GM21423 (cell line): Measurements from ENCODE around the gene DDX31.

Experiments
- ATAC-seq: cut with Tn5 transposase; IDR thresholded peaks from one replicate; pipeline ENCODE4 v1.9.1; 2021; ENCODE audit warnings: mild to moderate bottlenecking, moderate library complexity; ENCODE audit not compliant: unreplicated experiment

Gene DDX31

GRCh38 chr9:132600326-132600984, 69.3 kb downstream of the DDX31 start:
- no peak for ATAC-seq

- ATAC-seq, result no peak
Observed at GRCh38 chr9:132597073-132597775, 72.6 kb downstream of the DDX31 start.

GRCh38 chr9:132596200-132596599, 73.6 kb downstream of the DDX31 start:
- ATAC-seq, result no peak

- no peak for ATAC-seq
Observed at GRCh38 chr9:132595319-132595718, 74.5 kb downstream of the DDX31 start.

GRCh38 chr9:132594412-132594811, 75.4 kb downstream of the DDX31 start:
- no peak for ATAC-seq

- ATAC-seq, result no peak
Observed at GRCh38 chr9:132592451-132592850, 77.3 kb downstream of the DDX31 start.

- ATAC-seq, result no peak
Observed at GRCh38 chr9:132591751-132592314, 78.0 kb downstream of the DDX31 start.

- no peak for ATAC-seq
Observed at GRCh38 chr9:132591244-132591643, 78.5 kb downstream of the DDX31 start.

- ATAC-seq, result no peak
Observed at GRCh38 chr9:132590318-132591182, 79.2 kb downstream of the DDX31 start.

- no peak for ATAC-seq
Observed at GRCh38 chr9:132590037-132590317, 79.8 kb downstream of the DDX31 start.

- no peak for ATAC-seq
Observed at GRCh38 chr9:132589148-132590036, 80.4 kb downstream of the DDX31 start.

GRCh38 chr9:132588501-132589147, 81.2 kb downstream of the DDX31 start:
- no peak for ATAC-seq

- no peak for ATAC-seq
Observed at GRCh38 chr9:132588098-132588497, 81.7 kb downstream of the DDX31 start.

GRCh38 chr9:132587592-132587955, 82.2 kb downstream of the DDX31 start:
- no peak for ATAC-seq

GRCh38 chr9:132586830-132587591, 82.8 kb downstream of the DDX31 start:
- no peak for ATAC-seq

GRCh38 chr9:132585954-132586829, 83.6 kb downstream of the DDX31 start:
- ATAC-seq, result no peak

GRCh38 chr9:132584601-132585560, 84.9 kb downstream of the DDX31 start:
- no peak for ATAC-seq
